Measurements from ENCODE around the gene RAB7B.
"Not testable (repeated sequence)": the region's sequence is repeated elsewhere in the genome, so short reads cannot be mapped to it uniquely, and the experiment has no call there.

Gene RAB7B, protein sequence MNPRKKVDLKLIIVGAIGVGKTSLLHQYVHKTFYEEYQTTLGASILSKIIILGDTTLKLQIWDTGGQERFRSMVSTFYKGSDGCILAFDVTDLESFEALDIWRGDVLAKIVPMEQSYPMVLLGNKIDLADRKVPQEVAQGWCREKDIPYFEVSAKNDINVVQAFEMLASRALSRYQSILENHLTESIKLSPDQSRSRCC

DNA sequence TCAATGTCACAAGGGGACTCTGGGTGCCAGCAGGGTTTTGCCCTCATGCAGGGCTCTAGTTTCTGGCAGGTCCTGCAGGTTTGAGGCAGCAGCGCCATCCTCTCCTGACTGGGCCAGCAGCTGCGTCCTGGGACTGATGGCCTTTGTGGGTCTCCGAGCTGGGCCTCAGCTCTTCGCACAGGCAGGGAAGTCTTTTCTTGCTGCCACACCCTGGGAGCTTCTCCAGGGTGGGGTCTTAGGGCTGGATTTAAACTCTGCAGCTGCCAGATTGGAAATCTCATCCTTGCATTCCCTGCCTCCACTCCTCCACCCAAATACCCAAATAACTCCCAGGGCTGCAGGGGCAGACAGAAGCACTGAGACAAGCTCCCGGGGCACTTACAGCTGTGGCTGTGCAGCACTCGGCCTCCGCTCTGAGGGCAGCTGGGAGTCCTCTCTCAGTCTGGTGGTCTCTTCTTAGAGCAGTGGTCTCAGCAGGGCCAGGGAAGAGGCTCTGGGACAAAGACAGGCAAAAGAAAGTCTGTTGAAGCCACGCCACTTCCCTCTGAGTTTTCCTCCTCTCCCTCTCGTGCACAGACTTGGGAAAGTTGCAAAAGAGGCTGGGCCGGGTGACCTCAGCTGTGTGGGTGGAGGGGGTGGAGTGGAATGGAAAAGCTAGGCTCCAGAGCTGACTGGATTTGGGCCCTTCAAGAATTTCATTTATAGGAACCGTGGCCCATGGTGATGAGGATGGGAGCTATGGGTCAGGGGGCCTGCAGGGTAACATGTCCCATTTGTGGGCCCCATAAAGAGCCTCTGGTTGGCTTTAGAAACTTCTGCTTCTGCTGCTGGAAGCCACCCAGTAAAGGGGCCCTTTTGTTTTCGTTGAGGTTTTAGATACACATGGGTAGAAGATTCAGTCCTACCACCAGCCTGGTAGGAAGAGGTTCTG is at the start of gene RAB7B:
RAB7B (minus strand) TSS at position 525 of the 931 bp plus-strand sequence. CDS start 9,260 bp downstream, outside the sequence.
- no peak for DNase-seq (ENCODE audit: low read depth)
- H3K4me3 ChIP-seq (ENCODE audit: low read depth, low read length): no peak within 1 kb of the TSS
- TF ChIP-seq, protein P1, sequence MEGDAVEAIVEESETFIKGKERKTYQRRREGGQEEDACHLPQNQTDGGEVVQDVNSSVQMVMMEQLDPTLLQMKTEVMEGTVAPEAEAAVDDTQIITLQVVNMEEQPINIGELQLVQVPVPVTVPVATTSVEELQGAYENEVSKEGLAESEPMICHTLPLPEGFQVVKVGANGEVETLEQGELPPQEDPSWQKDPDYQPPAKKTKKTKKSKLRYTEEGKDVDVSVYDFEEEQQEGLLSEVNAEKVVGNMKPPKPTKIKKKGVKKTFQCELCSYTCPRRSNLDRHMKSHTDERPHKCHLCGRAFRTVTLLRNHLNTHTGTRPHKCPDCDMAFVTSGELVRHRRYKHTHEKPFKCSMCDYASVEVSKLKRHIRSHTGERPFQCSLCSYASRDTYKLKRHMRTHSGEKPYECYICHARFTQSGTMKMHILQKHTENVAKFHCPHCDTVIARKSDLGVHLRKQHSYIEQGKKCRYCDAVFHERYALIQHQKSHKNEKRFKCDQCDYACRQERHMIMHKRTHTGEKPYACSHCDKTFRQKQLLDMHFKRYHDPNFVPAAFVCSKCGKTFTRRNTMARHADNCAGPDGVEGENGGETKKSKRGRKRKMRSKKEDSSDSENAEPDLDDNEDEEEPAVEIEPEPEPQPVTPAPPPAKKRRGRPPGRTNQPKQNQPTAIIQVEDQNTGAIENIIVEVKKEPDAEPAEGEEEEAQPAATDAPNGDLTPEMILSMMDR (IDR thresholded peaks at IDR 0.05; ENCODE audit: low read depth, low read length, missing control alignments): no peak

DNA sequence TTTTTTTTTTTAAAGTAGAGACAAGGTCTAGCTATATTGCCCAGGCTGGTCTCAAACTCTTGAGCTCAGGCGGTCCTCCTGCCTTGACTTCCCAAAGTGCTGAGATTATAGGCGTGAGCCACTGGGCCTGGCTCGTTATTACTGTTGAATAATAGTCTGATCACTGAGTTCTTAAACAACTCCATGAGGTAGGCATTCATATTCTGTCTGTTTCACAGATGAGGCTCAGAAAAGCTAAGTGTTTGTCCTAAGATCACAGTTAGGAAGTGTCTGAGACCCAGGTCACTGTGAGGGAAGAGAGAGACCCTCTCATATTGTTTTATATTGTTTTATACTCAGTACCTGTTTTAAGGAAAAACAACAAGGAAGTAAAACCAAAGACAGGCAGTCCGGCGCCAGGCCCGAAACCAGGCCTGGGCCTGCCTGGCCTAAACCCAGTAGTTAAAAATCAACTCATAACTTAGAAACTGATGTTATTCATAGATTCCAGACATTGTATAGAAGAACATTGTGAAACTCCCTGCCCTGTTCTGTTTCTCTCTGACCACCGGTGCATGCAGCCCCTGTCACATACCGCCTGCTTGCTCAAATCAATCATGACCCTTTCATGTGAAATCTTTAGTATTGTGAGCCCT is 49.2 kb upstream of the RAB7B start:
- H3K4me3 ChIP-seq (ENCODE audit: low read depth, low read length): peak overlapping the region; percentile 81
- DNase-seq (ENCODE audit: low read depth): not testable (repeated sequence)

DNA sequence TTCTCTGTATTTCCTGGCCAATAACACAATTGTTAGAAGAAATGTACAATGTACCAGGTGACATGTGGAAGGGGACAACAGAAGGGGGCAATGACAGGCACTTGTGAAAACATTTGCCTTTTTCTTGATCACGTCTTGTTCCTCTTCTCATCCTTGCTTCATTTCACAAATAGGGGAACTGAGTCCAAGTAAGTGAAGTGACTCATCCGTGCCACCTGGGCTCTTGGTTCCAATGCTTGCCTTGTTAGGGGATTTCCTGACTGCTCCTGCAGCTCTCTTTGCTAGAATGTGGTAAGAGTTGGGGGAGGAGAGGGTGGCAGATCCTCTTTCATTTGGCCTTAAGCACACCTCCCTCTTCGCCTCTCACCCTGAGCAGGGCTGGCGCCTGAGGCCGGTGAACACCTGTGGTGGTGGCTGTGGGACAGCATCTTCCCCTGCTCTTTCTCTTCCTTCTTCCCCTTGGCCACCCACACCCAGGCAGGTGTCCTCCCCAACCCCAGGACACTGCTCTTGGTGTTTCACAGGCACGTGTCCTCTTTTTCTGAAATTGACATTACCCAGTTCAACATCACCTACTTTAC is 47.5 kb upstream of the RAB7B start:
- TF ChIP-seq, protein P1 (IDR thresholded peaks at IDR 0.05; ENCODE audit: low read depth, low read length, missing control alignments): no peak
- H3K4me3 ChIP-seq (ENCODE audit: low read depth, low read length): no peak overlapping the region; the same call in 1 of the 2 replicates
- DNase-seq (ENCODE audit: low read depth): peak; percentile 100

DNA sequence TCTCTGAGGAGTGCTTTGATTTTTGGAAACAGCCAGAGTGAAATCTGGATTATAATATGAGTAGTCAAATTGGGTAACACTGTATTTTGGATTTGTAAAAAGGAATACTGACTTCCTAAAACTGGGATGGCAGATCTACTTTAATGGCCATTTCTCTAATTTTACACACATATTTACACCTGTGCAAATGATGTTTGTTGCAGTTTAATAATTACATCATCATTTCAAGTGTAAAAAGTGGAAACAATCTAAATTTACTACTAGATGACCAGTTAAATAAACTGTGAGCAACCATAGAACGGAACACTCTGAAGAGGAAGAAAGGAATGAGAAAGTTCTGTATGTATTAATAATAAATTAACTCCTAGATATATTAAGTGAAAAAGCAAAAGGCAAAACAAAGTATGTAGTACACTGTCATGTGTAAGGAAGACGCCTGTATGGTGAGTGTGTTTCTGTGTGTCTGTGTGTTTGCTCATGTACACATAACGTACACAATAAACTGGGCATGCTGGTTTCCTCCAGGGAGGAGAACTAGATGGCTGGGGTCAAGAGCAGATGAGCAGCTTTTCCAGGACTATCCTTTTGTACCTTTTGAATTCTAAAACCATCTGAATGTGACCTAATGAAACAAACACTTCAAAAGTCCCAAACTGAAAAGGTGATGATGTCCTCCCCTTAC is 46.9 kb upstream of the RAB7B start:
- TF ChIP-seq, protein P1 (IDR thresholded peaks at IDR 0.05; ENCODE audit: low read depth, low read length, missing control alignments): no peak
- H3K4me3 ChIP-seq (ENCODE audit: low read depth, low read length): no peak overlapping the region
- no peak for DNase-seq (ENCODE audit: low read depth)

DNA sequence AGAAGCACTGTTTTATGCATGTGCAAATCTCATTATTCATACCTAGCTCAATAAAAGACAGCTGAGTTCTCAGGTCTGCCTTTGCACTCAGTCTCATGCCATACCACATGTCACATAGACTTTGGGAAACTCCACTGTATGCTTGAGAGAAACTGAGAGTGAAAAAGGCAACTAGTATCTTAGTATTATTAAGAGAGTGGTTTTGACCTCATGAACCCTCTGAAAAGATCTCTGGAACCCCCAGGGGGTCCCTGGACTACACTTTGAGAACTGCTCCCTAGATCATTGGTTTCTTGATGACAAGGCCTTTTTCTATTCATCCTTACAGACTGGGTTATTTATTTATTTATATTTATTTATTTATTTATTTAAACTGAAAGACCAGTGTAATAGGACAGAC is 46.1 kb upstream of the RAB7B start:
- peak; percentile 91 for DNase-seq (ENCODE audit: low read depth)
- no peak overlapping the region for H3K4me3 ChIP-seq (ENCODE audit: low read depth, low read length)
- TF ChIP-seq, protein P1 (IDR thresholded peaks at IDR 0.05; ENCODE audit: low read depth, low read length, missing control alignments): no peak

DNA sequence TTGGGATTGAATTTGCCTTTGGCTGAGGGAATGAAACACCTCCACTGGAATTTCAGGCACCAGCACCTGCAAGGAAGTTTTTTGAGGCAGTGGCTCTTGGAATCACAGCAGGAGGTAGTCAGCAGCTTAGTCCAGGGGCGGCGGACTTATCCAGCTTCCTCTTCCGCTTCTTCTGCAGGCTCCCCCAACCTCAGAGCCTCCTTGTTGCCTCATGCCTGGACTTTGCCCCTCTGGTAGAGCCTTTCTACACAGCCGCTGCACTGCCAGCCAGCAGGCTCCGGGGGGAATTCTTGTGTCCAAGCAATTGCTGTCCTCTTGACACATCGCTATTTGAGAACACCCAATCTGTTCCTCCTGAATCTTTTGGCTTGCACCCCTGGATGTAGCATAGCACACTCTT is 45.4 kb upstream of the RAB7B start:
- TF ChIP-seq, protein P1 (IDR thresholded peaks at IDR 0.05; ENCODE audit: low read depth, low read length, missing control alignments): no peak
- no peak overlapping the region for H3K4me3 ChIP-seq (ENCODE audit: low read depth, low read length)
- no peak for DNase-seq (ENCODE audit: low read depth)

All from GM12864 (cell line).